Spleen (tissue), 7 donors: ENCODE data around the gene EPHB1.

Source experiments
- CTCF ChIP-seq, 11 experiments: fragments of 200-600 bp in 7 of 11; fragments of 450-650 bp in 4 of 11; sonication (generic) in 4 of 11; IDR thresholded peaks in 8 of 11; conservative IDR thresholded peaks in 3 of 11; 1 replicate in 7 of 11; 2 replicates in 4 of 11; pipeline versions ENCODE4 v1.4.0 to v1.8.0; 2016 to 2021; ENCODE audit warnings: antibody characterized with exemption in 11 of 11, inconsistent platforms in 4 of 11, mild to moderate bottlenecking in 1 of 11
- POLR2A ChIP-seq, 3 donors: fragments of 450-650 bp; IDR thresholded peaks; one replicate each; pipeline ENCODE4 v1.5.1; 2017; ENCODE audit warnings: antibody characterized with exemption in 3 of 3, mild to moderate bottlenecking in 1 of 3
- POLR2AphosphoS5 ChIP-seq, 3 donors: sonication (generic); formaldehyde crosslinking; IDR thresholded peaks; one replicate each; pipeline ENCODE4 v1.5.1; 2017; ENCODE audit warnings: antibody characterized with exemption in 3 of 3
- donor health status: DM: no; HTN: no; CAD: no; lungs with moderate emphysema.
- donor health status: DM: no; HTN: no; CAD: no.
- donor health status: DM: no; HTN: no; CAD: no.

DNA sequence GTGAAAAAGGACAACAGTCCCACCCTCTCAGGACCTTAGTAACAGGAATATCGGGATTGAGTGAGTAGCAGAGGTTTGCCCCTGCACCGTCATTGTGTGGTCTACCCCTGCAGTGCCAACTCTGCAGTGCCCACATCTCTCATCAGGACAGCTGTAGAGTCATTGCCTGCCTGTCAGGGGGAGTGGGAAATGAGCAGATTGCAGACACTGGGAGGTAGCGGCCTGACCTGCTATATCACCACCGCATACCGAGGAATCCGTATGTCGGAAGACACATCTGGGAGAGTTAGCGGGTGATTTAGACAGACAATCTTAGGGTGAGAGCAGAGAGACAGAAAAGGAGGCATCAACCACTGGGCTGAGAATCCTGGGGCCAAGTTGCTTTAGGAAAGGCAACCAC, 218.1 kb downstream of the EPHB1 start:
- no peak for TF ChIP-seq CTCF (IDR thresholded peaks at IDR 0.05 in 8 of 11, conservative IDR thresholded peaks at IDR 0.05 in 3 of 11)
- TF ChIP-seq POLR2AphosphoS5 (IDR thresholded peaks at IDR 0.05), result no peak
- TF ChIP-seq POLR2A (IDR thresholded peaks at IDR 0.05), result no peak
